Suppressor macrophage (primary cell): ENCODE data around the gene DDX49.
A peak's percentile ranks its signal among the peaks of the same experiment; 100 is the strongest.
"Not testable (repeated sequence)": the region's sequence is repeated elsewhere in the genome, so short reads cannot be mapped to it uniquely, and the experiment has no call there.

ENCODE experiments used
- DNase-seq, 4 experiments: peaks; one replicate each; pipeline ENCODE4 v3.0.0-alpha.2; 2020 to 2022

Gene DDX49

GRCh38 chr19:18895824-18896341, 23.6 kb upstream of the DDX49 start, which contains the start of gene CERS1:
CERS1 (minus strand) TSS chr19:18896158; CDS start chr19:18896072, 86 bp downstream.
- peak in 2 of 4 experiments; percentile 23 to 56 for DNase-seq

DNA sequence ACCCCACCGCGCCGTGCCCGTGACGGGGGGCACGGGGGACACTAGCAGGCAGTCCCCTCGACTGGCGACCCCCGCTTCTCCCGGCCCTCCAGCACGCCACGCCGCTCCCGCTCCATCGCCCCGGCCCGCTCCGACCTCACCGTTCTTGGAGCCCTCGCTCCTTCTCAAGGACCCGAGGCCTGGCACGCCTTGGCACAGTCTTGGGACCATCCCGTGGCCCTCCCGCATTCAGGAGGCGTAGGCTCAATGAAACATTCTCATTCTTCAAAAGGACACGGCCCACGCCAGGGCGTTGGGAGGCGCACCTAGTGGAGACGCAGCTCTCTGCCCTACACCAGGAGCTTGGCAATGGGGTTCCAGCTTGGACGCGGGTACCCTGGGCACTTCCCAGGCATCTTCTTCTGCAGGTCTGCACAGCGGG, 23.1 kb upstream of the DDX49 start:
- DNase-seq = peak in 2 of 4 experiments; percentile 18 to 41

DNA sequence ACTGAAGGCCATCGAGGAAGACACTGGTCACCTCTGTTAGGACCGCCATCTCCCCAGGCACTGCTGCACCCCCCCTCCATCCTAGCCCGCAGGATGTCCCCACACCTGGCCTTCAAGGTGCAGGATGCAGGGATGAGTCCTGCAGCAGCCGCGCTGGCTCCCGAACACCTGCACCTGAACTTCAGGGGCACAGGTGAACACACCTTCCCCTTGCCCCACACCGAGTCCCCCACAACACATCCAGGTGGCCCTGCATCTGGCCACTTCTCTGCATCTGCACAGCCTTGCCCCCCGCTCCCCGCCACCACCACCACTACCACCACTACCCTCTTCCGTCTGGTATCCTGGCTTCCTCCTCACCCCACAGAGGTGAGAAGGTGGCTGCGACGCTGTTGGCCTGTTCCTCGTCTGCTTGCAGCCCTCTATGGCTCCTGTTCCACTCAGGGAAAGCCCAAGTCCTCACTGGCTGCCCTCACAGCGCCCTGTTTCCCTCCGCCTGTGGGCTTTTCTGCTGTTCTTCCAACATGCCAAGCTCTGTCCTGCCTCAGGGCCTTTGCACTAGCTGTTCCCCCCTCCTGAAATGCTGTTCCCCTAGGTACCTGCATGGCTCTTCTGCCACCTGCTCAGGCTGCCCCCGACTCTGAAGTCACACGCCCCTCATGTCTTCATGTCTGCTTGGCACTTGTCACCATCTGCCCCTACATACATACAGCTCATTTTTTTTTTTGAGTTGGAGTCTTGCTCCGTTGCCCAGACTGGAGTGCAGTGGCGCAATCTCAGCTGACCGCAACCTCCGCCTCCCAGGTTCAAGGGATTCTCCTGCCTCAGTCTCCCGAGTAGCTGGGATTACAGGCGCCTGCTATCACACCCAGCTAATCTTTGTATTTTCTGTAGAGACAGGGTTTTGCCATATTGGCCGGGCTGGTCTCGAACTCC, 22.2 kb upstream of the DDX49 start:
- no peak for DNase-seq

GRCh38 chr19:18898081-18898606, 21.4 kb upstream of the DDX49 start:
- no peak for DNase-seq

DNA sequence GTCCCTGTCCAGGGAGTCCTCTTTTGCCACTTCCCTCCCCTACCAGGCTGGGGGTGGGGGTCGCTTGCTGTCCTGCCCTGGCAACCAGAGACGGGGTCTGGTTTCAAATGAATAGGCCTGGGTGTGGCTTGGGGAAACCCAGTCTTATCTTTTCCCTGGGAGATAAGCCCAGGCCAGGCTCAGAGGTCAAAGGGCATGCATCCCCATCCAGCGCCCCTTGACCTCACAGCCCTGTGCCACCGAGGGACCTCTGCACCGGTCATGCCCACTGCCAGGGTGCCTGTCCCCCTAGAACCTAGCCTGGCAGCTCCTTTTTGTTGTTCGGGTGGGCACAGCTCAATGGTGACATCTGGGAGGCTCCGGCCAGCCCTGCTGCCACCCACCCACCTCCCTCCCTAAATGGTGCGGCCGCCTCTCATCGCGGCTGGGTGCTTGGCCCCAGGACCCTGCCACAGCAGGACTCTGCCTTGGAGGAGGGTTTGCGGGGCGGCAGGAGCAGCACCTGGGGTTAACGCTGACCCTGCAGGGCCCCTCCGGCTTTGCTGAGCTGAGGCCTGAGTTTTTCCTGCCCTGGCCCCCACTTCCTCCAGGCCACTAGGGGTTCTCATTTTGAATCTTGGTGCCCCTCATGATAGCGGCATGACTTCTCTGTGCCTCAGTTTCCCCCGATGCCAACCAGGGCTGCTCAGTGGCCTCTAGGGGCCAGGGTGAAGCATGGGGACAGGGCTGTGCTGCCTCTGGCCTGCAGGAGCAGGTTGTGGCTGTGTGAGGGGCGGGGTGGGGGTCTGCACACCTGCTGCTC, 20.7 kb upstream of the DDX49 start:
- DNase-seq = no peak

DNA sequence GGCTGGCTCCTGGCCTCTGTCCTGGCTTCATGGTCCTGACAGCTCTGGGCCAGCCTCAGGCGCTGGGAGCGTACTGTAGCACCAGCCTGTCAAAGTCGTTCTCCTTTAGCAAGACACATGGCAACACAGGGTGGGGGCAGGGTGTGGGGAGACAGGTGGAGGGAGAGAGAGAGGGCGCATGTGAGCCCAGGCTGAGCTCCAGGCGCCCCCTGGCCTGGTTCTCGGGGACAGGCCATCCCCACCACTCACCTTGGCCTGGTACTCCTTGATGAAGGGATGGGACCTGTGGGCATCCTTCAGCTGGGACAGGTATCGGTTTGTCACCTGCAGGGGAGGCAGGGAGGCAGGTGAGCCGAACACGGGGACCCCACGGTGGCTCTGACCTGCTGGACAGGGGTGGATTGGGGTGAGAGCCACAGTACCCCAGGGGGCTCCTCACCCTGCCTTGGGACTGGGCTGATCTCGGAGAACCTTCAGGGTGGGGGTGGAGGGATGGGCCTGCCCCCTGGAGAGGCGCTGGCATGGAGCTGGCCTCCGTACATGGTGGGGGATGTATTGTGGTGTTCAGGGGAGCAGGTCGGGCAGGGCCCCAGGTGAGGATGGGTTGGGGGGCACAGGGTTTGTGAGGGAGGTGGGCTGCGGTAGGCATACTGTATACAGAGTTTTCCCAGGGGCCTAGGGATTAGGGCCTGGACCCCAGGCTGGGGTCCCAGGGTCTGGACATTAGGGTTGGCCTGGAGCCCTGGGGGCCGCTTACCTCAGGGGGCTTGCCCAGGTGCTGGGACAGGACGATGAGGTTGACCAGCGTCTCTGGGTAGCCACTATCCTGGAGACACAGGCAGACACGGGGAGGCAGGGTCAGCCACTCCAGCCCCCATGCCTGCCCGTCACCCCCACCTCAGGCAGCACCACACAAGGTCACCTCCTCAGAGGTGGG, 19.6 kb upstream of the DDX49 start:
- DNase-seq = no peak

GRCh38 chr19:18900700-18901481, 18.6 kb upstream of the DDX49 start:
- DNase-seq = no peak

DNA sequence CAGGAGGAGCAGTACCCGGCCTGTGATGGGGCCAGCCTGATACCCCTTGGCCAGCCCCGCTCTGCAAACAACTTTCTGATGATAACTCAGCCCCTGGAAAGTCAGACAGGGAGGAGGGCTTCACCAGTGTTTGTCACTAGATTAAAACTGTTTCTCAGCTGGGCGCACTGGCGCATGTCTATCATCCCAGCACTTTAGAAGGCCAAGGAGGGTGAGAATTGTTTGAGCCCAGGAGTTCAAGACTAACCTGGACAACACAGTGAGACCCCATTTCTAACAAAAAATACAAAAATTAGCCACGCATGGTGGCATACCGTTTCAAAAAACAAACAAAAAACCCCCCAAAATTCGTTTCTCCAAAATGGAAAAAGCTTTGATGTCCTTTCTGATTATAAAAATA, 18.0 kb upstream of the DDX49 start:
- no peak for DNase-seq

GRCh38 chr19:18902519-18902918, 17.0 kb upstream of the DDX49 start:
- not testable (repeated sequence) for DNase-seq

GRCh38 chr19:18903156-18904037, 16.1 kb upstream of the DDX49 start:
- peak in 1 of 4 experiments; percentile 2 for DNase-seq

GRCh38 chr19:18904334-18905057, 15.0 kb upstream of the DDX49 start:
- peak in 1 of 4 experiments; percentile 1 for DNase-seq

DNA sequence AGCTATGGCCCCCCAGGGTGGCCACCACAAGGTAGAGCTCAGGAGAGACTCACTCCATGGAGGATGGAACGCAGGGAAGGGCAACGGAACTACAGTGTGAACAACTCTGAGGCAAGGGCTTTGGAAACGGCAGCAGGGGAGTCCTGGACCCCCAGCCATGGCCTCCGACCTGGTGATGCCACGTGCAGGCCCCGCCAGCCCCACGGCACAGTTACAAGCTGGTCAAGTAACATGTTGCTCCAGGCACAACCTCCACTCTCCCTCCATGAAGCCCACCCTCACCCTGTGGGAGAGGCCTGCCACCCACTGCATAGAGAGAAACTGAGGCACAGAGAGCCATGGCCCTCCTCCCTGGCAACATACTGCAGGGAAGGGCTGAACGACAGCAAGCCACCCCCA, 14.5 kb upstream of the DDX49 start:
- DNase-seq = peak in 1 of 4 experiments; percentile 1

DNA sequence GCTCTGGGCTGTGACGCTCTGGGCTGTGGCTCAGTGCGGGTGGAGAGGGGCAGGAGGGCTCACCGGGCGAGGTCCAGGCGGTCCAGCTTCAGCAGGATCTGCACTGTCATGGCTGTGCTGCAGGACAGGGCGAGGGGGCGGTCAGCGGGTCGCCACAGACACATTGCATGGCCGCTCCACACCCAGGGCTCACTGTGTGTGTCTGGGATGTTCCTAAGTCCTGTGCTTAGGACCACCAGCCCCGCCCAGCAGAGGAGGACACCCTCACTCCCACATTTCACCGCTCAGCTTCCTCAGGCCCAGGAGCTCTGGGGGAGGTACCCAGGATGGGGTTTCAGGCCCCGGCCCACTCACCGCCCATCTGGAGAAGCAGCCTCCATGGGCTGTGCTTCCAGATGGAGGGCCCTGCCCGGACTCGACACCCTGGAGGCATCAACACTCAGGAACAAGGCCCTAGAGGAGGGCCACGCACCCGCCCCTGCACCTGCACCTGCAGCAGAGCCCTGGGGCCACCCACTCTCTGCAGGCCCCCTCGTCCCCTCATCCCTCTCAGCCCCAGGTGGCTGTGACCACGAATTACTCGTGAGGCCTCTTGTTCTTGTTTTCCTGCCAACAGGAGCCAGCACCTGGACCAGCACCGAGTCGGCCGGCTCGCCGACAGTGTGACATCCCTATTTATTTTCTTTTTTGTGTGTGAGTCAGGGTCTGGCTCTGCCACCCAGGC, 13.8 kb upstream of the DDX49 start:
- peak in 1 of 4 experiments; percentile 2 for DNase-seq

DNA sequence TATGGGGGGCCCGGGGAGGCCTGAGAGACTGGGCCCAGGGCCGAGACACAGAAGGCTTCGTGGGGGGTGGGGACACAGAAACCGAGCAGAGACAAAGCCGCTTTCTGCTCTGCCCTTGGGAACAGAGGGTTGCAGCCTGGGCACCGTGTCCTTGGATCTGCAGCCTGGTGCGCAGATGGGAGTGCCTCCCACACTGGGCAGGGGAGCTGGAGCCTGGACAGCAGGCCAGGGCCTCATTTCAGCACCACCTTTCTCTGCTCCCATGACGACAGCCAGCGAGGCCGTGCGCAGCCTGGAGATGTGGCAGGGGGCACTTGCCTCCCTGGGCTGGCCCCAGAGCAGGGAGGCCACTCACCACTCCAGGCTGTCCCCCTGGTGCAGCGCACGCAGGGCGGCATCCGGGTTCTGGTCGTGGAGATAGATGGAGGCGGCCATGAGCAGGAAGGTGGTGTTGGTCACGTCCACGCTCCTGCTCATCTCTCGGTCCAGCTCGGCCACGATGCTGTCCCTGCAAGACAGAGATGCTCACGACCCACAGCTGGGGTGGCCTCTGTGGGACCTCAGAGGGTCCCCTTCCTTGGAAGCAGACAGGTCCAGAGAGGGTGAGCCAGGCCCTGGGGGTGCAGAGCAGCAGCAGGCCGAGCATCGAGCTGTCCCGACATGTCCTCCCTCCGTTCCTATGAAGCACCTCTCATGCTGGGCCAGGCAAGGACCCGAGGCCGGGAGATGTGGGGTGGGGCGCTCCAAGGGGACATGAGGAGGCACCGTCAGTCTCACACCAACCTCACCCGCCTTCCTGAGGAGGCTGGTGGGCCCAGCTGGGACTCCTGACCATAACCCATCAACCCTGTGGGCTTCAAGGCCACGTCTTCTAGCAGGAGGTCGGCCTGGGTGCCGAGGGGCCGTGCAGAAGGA, 12.7 kb upstream of the DDX49 start:
- no peak for DNase-seq

DNA sequence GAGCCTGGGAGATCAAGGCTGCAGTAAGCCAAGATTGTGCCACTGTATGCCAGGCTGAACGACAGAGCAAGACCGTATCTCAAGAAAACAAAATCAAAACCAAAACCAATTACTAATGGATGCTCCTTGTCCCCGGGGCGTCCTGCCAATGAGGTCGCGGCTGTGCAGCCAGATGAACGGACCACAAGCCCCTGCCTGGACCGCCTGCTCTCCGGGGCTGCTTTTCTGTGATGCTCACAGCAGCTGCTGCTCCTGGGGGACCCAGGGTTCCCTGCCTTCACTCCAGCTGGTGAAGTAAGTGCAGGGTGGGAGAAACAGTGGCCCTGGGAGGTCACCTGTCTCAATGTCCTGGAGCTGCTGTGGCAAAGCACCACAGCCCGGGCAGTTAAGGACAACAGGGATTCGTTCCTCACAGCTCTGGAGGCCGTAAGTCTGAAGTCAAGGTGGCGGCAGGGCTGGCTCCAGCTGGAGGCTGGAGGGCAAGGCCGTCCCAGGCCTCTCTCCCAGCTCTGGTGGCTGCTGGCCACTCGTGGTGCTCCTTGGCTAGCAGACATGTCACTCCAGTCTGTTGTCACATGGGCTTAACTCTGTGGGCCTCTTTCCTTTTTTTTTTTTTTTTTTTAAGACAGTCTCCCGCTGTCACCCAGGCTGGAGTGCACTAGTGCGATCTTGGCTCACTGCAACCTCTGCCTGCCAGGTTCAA, 10.4 kb upstream of the DDX49 start:
- DNase-seq = no peak

DNA sequence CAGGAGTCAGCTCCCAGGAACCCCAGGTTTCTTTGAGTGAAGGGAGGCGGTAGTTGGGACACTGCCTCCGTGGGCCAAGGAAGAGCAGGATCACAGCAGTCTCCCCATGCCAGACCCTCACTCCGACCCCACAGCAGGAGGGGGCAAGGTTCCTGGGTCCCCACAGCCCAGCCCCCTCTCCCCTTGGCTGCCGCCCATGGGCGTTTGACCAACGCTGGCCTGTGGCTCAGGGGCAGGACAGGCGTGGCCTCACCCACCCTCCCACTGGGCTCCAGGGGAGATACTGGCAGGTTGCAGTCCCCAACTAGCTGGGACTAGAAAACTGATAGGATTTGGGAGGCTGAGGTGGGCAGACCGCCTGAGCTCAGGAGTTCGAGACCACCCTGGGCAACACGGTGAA, 9.5 kb upstream of the DDX49 start:
- no peak for DNase-seq
